H54 (cell line): Measurements from ENCODE around the gene SEMA5B.

Source experiments
- DNase-seq: peaks from one replicate; pipeline ENCODE4 v3.0.0; 2011; ENCODE audit warnings: low spot score, mixed read lengths; ENCODE audit not compliant: insufficient read length
- FAIRE-seq: peaks from 3 replicates; lab custom pipeline; 2011; peaks lifted over from hg19 to GRCh38; lab: Jason Lieb, UNC
- POLR2A ChIP-seq: IDR thresholded peaks from 2 replicates; pipeline ENCODE4 v1.6.1; 2011; ENCODE audit warnings: low read depth, mild to moderate bottlenecking, low read length

SEMA5B gene

DNA sequence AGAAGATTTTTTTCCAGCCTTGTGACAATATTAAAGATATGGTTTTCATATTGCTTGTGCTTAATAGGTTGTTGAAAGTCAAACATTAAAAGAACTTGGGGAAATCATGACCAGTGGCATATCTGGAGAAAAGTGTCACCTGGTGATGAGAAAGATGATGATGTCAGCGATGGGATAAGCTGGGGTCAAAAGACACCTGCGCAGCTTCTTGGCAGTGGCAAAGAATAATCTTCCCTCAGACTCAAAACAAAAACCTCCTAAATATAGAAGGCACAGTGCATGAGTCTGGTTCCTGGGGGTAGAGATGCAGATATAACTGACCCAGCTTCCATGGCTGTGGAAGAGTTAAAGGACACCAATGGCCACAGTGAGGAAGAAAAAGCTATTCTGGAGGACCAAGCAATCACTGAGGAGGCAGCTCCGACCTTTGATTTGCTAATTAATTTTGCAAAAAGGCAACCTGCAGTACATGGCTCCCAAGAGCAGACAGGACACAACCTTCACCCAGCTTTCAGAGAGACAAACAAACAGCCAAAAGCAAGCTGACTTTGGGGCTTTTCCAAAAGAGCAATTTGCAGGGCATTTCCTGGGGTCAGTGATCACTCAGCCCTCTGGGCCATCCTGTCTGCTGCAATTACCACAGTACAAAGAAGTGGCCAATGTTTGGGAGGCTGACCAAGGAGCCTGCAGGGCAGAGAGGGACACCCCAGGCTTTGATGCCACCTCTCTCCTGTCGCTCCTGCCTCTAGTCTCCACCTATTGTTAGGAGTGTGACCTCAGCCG lies 17.6 kb upstream of the SEMA5B start:
- no peak for TF ChIP-seq POLR2A
- no peak for DNase-seq
- no peak for FAIRE-seq

DNA sequence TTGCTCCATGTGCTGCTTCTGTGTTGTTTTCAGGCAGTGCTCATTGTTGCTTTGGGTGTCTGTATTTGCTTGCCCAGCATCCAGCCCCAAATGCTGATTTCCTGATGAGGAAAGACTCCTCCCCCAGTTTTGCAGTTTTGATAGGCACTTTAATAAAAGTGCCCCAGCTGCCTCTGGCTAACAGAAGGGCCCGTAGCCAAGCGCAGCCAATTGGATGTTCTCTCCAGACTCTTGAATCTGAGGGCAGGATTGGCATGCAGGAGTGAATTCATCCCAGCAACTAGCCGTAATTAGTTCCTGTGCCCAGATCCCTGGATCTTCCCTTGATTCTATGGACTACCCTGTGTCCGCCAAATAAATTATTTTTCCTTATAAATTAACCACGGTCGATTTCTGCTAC lies 14.8 kb upstream of the SEMA5B start:
- no peak for TF ChIP-seq POLR2A
- no peak for DNase-seq
- no peak for FAIRE-seq

DNA sequence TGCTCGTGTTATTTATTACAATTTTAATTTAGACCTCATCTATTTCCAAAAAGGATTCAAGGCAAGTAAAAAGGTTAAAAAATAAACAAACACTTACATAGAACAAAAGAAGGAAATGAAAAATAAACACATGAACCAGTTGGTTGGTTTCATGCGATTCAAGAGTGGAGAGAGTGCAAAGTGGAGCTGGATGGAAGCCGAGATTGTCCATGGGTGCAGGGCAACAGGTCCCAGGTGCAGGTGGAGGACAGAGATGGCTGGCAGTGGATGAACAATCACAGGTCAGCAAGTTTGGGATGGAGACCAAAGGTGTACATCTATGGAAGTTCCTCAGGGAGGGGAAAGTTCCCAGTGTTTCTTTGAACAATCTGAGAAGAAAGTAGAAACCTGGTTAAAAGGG lies 11.6 kb upstream of the SEMA5B start:
- FAIRE-seq, result no peak
- DNase-seq, result no peak
- no peak for TF ChIP-seq POLR2A

DNA sequence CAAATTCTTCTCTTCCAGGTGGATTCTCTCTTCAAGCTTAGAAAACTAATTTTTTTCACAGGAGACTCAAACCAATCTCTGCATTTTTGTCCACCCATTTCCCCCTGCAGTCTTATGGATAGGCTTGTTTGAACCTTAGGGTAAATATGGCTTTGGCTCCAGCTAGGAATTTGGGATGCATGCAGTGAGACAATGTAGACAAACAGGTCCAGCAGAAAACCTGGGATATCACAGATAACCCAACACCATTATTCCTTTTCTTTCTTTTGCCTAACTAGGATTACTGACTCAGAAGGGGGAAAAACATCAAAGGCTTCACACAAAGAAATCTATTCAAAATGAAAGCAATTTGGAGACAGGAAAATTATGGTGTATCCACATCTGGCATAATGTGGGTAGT lies 11.2 kb upstream of the SEMA5B start:
- DNase-seq (no peak), FAIRE-seq (no peak)
- no peak for TF ChIP-seq POLR2A

DNA sequence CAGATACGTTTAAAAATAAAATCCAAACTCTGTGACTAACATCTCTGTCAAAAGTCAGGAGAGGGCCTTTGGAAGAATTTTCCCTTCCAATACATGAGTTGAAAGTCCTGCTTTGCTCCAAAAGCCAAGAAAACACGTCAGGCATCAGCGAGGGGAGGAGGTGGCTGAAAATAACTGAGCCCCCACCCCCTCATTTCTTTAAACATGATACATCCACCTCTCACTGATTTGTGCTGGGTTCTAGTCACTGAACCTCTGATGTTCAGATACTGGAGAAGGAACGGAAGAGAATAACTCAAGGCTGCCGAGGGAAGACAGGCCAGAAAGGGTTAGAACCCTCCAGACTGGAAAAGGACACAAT lies 9.4 kb upstream of the SEMA5B start:
- FAIRE-seq (no peak), DNase-seq (no peak)
- no peak for TF ChIP-seq POLR2A

DNA sequence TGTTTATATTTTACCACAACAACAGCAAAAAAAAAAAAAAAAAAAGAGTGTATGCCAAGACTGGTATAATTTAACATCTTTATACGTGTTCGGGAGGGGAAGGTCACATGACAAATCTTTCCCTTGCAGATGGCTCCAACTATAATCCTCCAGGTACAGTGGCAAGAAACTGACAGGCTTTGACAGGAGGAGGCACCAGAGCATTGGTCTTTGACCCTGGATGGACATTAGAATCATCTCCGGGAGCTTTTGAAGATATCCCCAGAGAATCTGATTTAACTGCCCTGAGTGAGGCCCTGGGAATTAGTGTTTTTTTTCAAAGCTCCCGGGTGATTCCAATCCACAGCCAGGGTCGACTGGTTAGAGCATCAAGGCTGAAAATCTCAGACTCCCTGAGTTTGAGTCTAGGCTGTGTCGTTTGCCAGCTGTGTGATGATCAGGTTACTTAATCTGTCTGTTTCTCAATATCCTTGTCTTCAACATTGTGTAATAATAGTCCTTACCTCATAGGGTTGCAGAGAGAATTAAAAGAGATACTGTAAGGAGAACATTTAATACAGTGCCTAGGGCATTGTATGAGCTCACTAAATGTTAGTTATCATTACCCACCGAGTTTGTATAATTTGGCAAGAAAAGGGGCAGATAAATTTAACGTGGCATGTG lies 8.9 kb upstream of the SEMA5B start:
- no peak for DNase-seq
- no peak for TF ChIP-seq POLR2A
- FAIRE-seq, result no peak

DNA sequence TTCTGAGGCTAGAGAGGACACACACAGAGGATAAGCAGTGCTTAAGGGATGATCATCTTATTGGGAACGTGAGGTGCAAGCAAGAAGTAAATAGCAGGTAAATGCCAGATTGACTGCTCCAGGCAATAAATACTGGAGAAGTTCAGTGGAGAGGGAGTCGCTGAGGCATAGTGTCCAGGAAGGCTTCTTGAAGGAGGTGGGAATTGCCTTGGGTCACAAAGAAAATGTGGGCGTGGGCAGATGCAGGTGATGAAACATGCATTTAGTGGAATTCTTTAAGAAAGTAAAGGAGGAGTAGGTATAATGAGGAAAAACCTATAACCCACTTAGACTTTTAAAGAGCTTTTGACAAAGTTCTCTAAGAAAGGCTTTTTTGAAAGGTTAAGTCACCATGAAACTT lies 7.4 kb upstream of the SEMA5B start:
- no peak for DNase-seq
- no peak for TF ChIP-seq POLR2A
- FAIRE-seq, result no peak

DNA sequence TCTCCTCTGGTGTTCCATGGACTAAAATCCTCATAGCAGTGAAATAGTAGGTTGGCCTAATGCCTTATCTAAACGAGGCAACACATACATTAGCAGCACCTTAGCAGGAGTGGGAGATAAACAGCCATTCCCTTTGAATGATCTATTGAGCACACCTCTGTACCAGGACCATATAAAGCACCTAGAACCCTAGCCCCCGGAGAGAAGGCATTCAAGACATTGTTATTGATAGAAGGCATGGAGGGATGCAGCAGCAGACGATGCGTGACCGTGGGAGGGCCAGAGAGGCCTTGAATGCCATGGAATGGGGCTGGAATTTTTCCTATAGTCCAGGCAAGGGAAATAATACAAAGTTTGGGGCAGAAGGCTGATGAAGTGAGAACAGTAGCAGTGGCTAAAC lies 6.6 kb upstream of the SEMA5B start:
- FAIRE-seq (no peak), DNase-seq (no peak)
- TF ChIP-seq POLR2A, result no peak

DNA sequence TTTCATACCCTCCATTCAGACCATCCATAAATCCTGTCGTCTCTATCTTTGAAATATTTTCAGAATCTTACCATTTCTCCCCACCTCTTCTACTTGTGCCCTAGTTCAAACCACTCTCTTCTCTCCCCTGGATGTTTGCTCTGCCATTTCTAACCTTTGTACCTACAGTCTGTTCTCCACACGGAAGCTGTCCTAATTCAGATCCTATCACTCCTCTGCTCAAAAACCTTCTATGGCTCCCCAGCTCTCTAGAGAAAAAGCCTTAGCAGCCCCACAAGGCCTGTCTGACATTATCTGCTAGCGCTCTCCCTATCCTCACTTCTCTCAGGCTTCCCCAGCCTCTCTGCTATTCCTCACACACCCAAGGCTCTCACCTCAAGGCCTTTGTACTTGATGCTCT lies 4.5 kb upstream of the SEMA5B start:
- FAIRE-seq, result no peak
- no peak for TF ChIP-seq POLR2A
- no peak for DNase-seq

DNA sequence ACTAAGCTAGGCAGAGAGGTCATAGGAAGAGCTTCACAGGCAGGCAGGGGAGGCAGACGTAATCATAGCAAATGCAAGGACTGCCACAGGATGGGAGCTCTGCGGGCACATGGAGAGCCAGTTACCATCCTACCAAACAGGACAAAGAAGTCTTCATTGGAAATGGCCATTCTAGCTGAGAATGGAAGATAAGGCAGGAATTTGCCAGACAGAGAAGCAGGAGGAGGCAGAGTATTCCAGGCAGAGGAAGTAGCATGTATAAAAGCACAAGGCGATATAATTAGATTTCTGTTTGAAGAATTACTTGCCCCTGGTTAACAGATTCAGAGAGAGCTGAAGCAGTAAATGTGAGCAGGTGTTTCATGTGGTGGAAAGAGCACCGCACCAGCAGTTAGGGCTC lies 3.5 kb upstream of the SEMA5B start:
- FAIRE-seq, result no peak
- no peak for DNase-seq

DNA sequence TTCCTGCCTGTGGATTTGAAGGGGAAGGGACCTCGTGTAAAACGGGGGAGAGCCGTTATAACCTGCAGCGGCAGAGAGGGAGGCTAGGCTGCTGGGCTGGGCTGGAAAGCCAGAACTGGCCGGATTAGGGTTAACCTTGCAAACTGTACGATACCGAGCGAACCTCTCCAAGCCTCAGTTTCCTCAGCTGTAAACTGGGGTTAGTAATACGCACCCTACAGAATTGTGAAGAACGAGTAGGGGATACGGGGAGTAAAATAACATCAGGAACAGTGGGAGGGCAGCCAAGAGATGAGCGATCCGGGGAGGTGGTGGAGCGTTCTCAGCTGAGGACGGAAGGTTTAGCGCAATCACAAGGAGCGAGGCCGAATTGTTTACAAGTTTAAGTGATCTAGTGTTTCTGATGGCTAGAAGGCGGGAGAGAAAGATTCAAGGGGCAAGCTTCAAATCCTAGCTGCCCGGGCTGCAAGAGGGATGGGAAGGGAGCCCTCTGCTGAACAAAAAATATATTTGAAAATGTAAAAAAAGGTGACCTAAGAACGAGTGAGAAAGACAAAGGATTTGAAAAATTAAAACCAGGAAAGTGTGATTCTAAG lies 768 bp upstream of the SEMA5B start:
- FAIRE-seq (no peak), DNase-seq (peak; percentile 79)
- TF ChIP-seq POLR2A, result no peak

More for the DNA sequence above, 3.5 kb upstream of the SEMA5B start:
- no peak for TF ChIP-seq POLR2A

DNA sequence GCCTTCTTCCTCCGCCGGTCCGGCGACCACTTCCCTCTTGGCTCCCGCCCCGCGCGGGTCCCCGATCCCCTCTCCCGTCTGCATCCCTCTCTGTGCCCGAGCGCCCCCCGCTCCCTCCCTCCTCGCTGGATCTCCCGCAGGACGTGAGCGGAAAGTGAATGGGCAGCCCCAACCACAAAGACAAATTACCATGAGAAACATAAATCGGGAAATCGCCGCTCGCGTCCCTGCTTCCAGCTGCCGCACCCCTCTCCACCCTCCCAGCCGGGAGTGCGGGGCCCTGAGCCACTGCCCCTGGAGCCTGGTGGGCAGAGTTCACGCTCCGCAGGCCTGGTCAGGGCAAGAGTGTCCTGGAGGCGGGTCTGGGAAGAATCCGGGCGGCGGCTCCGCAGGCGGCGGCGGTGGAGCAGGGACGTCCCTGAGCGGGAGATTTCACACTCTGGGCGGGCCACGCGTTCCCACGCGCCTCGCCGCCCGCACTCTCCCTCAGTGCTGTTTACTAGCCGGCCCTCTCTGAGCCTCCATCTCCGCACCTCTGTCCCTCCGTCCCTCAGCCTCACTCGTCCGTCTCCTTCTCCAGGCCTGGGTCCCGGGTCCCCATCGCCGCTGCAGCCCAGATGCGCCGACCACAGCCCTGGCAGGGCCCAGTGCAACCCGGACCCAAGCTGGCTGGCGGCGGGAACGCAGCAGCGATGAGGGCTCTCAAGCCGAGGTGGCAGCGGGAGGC lies 835 bp downstream of the SEMA5B start:
- TF ChIP-seq POLR2A, result no peak
- FAIRE-seq (no peak), DNase-seq (no peak)

DNA sequence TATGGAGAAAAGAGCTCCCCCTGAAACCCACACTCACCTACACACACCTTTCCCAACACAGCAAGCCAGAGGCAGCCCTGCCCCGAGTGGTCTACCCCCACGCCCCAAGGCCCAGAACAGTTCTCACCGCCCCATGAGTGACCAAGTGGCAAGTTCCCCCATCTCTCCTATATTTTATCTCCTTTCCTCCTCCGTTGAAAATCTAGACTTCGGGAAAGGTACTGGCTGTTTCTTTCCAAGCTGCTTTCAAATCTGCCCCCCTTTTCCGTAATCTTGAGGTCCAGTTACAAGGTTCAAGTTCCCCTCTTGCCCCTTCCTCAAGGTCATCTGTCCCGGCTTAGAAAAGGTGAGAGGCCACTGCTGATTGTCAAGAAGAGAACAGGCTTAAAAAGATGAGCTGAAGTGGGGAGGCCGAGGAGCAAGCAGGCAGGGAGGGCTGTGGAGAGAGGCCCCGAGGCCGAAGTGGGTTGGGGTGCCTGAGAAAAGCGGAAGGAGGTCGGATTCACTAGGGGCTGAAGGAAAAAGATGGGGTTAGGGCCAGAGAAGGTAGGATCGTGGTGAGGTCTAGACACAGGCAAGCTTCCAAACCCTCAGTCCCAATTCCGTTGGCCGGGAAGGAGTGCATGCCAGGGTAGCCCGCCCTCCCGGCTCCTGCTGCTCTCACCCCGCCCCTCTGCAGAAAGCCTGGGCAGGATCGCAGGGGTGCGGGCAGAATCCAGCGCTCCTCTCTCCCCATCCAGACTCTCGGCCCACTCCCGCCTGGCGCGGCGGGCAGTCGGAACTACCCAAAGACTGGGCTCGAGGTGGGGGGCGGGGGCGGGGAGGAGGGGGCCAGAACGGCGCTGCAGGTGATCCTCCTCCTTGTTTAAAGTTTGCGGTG lies 1.7 kb downstream of the SEMA5B start:
- FAIRE-seq (no peak), DNase-seq (no peak)
- no peak for TF ChIP-seq POLR2A
